Measurements from ENCODE around the gene MAD1L1. TPM values are rescaled to one million over a fixed set of nuclear protein-coding genes. Genes with fewer than 3 reads are reported as not detected.

The MAD1L1 gene
- total and polyA plus RNA-seq, 2 of the 8 experiments (the other 6 are each of a cell fraction or from before 2014, with no cell fraction given) = 40.4 to 44.6 TPM

DNA sequence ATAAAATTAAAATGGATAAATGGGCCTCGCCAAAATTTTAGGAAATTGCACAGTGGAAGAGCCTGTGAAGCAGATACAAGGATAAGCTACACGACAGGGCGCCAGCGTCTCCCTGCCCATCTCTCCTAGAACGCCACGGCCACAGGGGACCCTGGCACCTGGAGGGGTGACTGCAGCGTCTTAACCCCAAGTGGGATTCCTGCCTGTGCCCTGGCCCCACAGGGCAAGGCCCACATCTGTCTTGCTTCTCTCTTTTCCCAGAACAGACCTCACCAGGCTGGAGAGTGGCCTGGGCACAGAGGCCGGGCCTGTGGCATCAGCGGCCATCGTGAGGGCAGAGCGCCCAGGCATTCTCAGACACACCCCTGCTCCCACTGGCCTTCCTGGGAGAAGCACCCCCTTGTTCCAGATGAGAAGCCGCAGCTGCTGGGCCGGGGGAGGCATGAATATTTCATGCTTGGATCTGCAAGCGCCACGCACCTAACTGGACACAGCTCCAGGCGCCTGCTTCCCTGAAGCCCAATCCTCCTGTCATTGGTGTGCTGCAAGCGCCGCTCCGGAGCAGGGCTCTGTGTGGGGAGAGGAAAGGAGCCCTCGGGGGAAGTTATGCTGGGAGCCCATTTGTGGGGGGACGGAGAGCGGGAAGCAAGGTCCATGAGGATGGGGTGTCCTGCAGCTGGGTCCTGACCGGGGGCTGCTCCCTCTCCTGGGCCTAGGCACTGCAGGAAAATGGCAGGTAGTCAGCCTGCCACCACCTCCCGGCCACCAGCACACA, 409.2 kb downstream of the MAD1L1 start (continued):
- TF ChIP-seq, protein P1, sequence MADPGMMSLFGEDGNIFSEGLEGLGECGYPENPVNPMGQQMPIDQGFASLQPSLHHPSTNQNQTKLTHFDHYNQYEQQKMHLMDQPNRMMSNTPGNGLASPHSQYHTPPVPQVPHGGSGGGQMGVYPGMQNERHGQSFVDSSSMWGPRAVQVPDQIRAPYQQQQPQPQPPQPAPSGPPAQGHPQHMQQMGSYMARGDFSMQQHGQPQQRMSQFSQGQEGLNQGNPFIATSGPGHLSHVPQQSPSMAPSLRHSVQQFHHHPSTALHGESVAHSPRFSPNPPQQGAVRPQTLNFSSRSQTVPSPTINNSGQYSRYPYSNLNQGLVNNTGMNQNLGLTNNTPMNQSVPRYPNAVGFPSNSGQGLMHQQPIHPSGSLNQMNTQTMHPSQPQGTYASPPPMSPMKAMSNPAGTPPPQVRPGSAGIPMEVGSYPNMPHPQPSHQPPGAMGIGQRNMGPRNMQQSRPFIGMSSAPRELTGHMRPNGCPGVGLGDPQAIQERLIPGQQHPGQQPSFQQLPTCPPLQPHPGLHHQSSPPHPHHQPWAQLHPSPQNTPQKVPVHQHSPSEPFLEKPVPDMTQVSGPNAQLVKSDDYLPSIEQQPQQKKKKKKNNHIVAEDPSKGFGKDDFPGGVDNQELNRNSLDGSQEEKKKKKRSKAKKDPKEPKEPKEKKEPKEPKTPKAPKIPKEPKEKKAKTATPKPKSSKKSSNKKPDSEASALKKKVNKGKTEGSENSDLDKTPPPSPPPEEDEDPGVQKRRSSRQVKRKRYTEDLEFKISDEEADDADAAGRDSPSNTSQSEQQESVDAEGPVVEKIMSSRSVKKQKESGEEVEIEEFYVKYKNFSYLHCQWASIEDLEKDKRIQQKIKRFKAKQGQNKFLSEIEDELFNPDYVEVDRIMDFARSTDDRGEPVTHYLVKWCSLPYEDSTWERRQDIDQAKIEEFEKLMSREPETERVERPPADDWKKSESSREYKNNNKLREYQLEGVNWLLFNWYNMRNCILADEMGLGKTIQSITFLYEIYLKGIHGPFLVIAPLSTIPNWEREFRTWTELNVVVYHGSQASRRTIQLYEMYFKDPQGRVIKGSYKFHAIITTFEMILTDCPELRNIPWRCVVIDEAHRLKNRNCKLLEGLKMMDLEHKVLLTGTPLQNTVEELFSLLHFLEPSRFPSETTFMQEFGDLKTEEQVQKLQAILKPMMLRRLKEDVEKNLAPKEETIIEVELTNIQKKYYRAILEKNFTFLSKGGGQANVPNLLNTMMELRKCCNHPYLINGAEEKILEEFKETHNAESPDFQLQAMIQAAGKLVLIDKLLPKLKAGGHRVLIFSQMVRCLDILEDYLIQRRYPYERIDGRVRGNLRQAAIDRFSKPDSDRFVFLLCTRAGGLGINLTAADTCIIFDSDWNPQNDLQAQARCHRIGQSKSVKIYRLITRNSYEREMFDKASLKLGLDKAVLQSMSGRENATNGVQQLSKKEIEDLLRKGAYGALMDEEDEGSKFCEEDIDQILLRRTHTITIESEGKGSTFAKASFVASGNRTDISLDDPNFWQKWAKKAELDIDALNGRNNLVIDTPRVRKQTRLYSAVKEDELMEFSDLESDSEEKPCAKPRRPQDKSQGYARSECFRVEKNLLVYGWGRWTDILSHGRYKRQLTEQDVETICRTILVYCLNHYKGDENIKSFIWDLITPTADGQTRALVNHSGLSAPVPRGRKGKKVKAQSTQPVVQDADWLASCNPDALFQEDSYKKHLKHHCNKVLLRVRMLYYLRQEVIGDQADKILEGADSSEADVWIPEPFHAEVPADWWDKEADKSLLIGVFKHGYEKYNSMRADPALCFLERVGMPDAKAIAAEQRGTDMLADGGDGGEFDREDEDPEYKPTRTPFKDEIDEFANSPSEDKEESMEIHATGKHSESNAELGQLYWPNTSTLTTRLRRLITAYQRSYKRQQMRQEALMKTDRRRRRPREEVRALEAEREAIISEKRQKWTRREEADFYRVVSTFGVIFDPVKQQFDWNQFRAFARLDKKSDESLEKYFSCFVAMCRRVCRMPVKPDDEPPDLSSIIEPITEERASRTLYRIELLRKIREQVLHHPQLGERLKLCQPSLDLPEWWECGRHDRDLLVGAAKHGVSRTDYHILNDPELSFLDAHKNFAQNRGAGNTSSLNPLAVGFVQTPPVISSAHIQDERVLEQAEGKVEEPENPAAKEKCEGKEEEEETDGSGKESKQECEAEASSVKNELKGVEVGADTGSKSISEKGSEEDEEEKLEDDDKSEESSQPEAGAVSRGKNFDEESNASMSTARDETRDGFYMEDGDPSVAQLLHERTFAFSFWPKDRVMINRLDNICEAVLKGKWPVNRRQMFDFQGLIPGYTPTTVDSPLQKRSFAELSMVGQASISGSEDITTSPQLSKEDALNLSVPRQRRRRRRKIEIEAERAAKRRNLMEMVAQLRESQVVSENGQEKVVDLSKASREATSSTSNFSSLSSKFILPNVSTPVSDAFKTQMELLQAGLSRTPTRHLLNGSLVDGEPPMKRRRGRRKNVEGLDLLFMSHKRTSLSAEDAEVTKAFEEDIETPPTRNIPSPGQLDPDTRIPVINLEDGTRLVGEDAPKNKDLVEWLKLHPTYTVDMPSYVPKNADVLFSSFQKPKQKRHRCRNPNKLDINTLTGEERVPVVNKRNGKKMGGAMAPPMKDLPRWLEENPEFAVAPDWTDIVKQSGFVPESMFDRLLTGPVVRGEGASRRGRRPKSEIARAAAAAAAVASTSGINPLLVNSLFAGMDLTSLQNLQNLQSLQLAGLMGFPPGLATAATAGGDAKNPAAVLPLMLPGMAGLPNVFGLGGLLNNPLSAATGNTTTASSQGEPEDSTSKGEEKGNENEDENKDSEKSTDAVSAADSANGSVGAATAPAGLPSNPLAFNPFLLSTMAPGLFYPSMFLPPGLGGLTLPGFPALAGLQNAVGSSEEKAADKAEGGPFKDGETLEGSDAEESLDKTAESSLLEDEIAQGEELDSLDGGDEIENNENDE (IDR thresholded peaks at IDR 0.05; ENCODE audit: insufficient replicate concordance, low read length) = no peak
- TF ChIP-seq RAD21 (IDR thresholded peaks at IDR 0.05 in 1 of 2, conservative IDR thresholded peaks at IDR 0.05 in 1 of 2; ENCODE audit: low read depth in 2 of 2, low read length in 2 of 2) (no peak), ZNF274 (IDR thresholded peaks at IDR 0.05; ENCODE audit: borderline replicate concordance, extremely low read depth, low read length) (no peak), KDM5A (IDR thresholded peaks at IDR 0.05; ENCODE audit: low read length) (no peak), TBP (IDR thresholded peaks at IDR 0.05; ENCODE audit: low read depth, low read length) (no peak), MAFK (IDR thresholded peaks at IDR 0.05; ENCODE audit: low read depth, low read length) (no peak)
- TF ChIP-seq, protein P2, sequence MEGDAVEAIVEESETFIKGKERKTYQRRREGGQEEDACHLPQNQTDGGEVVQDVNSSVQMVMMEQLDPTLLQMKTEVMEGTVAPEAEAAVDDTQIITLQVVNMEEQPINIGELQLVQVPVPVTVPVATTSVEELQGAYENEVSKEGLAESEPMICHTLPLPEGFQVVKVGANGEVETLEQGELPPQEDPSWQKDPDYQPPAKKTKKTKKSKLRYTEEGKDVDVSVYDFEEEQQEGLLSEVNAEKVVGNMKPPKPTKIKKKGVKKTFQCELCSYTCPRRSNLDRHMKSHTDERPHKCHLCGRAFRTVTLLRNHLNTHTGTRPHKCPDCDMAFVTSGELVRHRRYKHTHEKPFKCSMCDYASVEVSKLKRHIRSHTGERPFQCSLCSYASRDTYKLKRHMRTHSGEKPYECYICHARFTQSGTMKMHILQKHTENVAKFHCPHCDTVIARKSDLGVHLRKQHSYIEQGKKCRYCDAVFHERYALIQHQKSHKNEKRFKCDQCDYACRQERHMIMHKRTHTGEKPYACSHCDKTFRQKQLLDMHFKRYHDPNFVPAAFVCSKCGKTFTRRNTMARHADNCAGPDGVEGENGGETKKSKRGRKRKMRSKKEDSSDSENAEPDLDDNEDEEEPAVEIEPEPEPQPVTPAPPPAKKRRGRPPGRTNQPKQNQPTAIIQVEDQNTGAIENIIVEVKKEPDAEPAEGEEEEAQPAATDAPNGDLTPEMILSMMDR (IDR thresholded peaks at IDR 0.05; ENCODE audit: control extremely low read depth in 1 of 3, insufficient read depth in 1 of 3, low read depth in 1 of 3, low read length in 3 of 3) = no peak
